ENCODE measurements around the gene TRIM52.
A peak's percentile ranks its signal among the peaks of the same experiment; 100 is the strongest.
"Not testable (repeated sequence)": the region's sequence is repeated elsewhere in the genome, so short reads cannot be mapped to it uniquely, and the experiment has no call there.

The TRIM52 gene

DNA sequence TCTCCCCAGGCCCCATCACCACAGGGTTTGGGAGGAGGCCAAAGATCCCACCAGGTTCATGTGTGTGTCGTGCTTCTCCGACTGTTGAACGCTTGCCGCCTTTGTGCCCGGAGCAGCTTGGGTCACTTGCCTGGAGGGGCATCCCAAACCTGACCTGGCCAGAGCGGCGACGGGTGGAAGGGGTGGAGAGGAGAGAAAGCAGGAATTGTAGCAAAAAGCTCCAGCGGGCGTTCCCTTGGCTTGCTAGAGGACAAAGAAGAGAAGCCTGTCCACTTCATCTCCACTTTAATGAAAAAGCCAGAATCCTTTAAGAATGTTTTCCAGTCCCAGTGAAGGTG, 40.8 kb downstream of the TRIM52 start:
- TF ChIP-seq, protein P1, sequence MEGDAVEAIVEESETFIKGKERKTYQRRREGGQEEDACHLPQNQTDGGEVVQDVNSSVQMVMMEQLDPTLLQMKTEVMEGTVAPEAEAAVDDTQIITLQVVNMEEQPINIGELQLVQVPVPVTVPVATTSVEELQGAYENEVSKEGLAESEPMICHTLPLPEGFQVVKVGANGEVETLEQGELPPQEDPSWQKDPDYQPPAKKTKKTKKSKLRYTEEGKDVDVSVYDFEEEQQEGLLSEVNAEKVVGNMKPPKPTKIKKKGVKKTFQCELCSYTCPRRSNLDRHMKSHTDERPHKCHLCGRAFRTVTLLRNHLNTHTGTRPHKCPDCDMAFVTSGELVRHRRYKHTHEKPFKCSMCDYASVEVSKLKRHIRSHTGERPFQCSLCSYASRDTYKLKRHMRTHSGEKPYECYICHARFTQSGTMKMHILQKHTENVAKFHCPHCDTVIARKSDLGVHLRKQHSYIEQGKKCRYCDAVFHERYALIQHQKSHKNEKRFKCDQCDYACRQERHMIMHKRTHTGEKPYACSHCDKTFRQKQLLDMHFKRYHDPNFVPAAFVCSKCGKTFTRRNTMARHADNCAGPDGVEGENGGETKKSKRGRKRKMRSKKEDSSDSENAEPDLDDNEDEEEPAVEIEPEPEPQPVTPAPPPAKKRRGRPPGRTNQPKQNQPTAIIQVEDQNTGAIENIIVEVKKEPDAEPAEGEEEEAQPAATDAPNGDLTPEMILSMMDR (conservative IDR thresholded peaks at IDR 0.05) = no peak

GRCh38 chr5:181219262-181220177, 41.4 kb downstream of the TRIM52 start:
- H3K27ac ChIP-seq = no peak overlapping the region
- TF ChIP-seq, protein P1 (conservative IDR thresholded peaks at IDR 0.05) = no peak

More for the DNA sequence above, 40.8 kb downstream of the TRIM52 start:
- no peak overlapping the region for H3K27ac ChIP-seq

DNA sequence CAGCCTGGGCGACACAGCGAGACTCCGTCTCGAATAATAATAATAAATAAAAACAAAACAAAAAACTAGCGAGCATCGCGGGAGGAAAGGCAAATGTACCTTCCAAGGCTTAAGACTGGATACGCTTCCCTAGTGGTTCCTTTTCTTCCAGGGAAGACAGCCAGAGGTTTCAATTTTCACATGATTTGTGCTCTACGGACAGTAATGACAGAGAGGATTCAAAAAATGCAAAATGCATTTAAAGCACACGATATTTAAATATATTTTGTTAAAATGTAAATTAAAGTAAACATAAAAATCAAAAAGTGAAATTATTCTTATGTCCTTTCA, 42.2 kb downstream of the TRIM52 start:
- TF ChIP-seq, protein P1 (conservative IDR thresholded peaks at IDR 0.05) = no peak
- peak overlapping the region; percentile 64 for H3K27ac ChIP-seq

DNA sequence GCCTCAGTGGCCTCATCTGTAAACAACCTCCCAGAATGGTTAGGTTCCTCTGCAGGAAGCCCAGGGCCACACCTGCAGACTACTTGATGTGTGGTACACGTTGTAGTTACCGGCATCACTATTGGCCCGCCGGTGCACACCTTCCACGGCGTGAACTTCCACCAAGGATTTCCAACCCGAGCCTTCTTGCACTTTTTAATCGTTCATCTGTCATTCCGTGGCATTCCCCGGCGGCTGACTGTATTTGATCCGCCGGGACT, 43.2 kb downstream of the TRIM52 start:
- peak overlapping the region; percentile 64 for H3K27ac ChIP-seq
- TF ChIP-seq, protein P1 (conservative IDR thresholded peaks at IDR 0.05) = peak; percentile 8; the same call in 1 of the 2 replicates

GRCh38 chr5:181217111-181217802, 43.7 kb downstream of the TRIM52 start:
- peak overlapping the region; percentile 64 for H3K27ac ChIP-seq
- TF ChIP-seq, protein P1 (conservative IDR thresholded peaks at IDR 0.05) = peak; percentile 47

- TF ChIP-seq, protein P1 (conservative IDR thresholded peaks at IDR 0.05) = no peak
- H3K27ac ChIP-seq = peak overlapping the region; percentile 64
These were observed 44.6 kb downstream of the TRIM52 start for GRCh38 chr5:181215997-181216989.

- H3K27ac ChIP-seq = not testable (repeated sequence)
These were observed 46.7 kb downstream of the TRIM52 start for GRCh38 chr5:181214249-181214648.
